ENCODE measurements around the gene DUSP2.
"Not testable (repeated sequence)": the region's sequence is repeated elsewhere in the genome, so short reads cannot be mapped to it uniquely, and the experiment has no call there.

Gene DUSP2

GRCh38 chr2:96163415-96163767 lies 18.2 kb upstream of the DUSP2 start:
- no peak for DNase-seq (ENCODE audit: low read depth in 2 of 2)

GRCh38 chr2:96161898-96162297 lies 16.7 kb upstream of the DUSP2 start:
- no peak for DNase-seq (ENCODE audit: low read depth in 2 of 2)

DNA sequence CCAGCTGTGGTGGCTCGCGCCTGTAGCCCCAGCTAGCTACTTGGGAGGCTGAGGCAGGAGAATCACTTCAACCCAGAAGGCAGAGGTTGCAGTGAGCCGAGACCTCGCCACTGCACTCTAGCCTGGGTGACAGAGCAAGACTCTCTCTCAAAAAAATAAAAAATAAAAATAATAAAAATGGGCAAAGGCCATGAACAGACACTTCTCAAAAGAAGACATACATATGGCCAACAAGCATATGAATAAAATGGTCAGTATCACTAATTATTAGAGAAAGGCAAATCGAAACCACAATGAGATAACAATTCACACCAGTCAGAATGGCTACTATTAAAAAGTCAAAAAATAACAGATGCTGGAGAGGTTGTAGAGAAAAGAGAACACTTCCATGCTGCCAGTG lies 15.1 kb upstream of the DUSP2 start:
- not testable (repeated sequence) for DNase-seq (ENCODE audit: low read depth in 2 of 2)

- DNase-seq (ENCODE audit: low read depth in 2 of 2), result peak in 1 of 2 donors; percentile 51
Measured at GRCh38 chr2:96159084-96159830, 14.0 kb upstream of the DUSP2 start.

GRCh38 chr2:96158554-96158940 lies 13.3 kb upstream of the DUSP2 start:
- DNase-seq (ENCODE audit: low read depth in 2 of 2), result no peak

- DNase-seq (ENCODE audit: low read depth in 2 of 2), result peak; percentile 88 to 92
Measured at GRCh38 chr2:96157649-96158553, 12.7 kb upstream of the DUSP2 start.

DNA sequence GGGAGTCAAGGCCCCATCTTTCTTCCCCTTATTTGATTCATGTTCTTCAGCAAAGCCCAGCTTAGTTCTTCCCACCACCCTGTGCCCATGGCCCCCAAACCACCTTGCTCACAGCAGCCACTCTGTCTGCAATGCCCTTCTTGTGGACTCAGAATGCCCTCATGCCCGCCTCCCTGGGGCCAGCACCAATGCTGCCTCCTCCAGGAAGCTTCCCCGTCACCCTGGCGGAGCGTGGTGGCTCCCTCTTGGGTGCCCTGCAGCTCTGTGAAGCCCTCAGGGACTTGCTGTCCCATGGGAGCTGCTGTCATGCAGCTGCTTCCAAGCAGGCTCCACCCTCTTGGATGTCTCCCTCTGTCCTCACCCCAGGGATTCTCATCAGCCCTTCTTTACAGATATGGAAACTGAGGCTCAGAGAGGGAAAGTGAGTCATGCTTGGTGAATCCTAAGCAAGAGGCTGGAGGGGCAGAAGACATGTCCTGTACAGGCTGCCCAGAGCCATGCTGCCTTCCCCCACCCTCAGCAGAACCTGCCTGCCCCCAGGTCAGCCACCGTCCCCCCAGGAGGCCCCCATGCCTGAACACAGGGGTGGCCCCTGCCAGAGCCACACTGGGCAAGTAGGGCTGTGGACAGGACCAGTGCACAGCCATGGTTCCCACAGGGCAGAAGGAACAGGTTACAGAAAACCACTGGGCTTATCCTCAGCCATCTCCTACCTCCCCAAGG lies 11.8 kb upstream of the DUSP2 start:
- DNase-seq (ENCODE audit: low read depth in 2 of 2), result no peak

DNA sequence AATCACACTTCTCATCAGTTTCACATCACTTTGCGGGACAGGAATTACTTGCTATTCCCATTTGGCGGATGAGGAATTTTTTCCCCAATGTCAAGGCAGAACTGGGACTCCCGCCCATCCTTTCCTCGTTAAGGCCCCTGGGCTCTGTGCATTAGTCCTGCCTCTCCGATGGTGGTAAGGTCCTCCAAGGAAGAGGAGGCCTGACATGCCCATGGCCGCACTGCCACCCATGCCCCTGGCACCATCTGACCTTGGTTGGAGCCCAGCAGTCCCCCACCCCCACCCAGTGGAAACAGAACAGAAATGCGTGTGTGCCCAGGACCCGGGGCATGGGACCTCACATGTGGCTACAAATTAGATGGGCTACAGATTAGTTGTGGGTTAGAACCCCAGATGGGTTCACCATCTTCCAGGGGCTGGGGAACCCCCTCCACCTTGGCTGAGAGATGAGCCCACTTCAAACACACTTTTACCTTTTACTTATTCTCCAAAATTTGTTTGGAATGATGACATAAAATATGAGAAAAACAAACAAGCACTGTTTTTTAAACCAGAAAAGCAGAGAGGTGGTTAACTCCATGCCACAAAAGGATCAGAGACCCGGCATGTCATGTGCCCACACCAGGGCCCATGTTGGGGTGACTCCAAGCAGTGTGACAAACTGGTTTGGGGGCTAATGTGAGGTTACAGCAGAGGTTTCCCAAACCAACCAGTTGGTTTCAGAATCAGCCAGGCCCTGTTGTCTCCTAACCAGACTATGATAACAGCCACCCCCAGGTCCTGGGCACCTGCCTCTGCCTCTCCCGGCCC lies 11.0 kb upstream of the DUSP2 start:
- DNase-seq (ENCODE audit: low read depth in 2 of 2), result no peak

DNA sequence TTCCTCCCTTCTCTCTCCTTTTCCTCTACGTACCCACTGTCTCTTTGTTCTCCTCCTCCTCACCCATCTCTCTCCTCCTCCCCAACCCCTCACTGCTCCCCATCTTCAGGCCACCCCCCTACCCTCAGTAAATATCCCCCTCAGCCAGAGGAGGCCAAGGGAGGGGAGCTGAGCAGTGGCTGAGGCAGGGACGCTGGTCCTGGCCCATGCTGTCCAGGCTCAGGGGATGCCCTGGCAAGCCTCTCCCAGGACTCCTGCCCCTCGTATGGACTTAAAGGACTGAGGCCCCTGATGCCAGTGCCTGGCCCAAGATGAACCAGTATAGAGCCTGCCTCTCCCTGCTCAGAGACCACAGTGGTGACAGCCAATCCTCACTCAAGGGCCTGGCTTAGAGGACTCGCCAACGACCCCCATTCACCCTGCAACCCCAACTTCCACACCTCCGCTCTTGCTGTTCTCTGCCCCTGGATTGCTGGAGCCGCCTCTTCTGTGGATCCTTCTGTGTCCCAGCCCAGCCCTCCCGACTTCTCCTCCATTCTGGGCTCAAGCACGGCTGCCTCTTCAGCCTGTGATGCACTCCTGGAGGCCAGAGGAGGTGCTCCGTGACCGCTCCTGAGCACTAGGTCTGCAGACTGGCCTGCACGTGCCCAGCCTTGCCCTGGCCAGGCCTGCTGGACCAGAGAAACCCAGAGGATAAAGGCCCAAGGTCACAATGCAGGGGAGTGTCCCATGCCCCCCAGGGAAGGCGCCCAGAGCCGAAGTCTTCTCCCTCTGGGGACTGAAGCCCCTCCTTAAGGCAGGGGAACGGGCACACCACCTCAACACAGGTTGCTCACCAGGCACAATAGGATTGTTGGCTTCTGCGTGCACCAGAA lies 9.5 kb upstream of the DUSP2 start:
- no peak for DNase-seq (ENCODE audit: low read depth in 2 of 2)

GRCh38 chr2:96153991-96154431 lies 8.8 kb upstream of the DUSP2 start:
- DNase-seq (ENCODE audit: low read depth in 2 of 2), result no peak

DNA sequence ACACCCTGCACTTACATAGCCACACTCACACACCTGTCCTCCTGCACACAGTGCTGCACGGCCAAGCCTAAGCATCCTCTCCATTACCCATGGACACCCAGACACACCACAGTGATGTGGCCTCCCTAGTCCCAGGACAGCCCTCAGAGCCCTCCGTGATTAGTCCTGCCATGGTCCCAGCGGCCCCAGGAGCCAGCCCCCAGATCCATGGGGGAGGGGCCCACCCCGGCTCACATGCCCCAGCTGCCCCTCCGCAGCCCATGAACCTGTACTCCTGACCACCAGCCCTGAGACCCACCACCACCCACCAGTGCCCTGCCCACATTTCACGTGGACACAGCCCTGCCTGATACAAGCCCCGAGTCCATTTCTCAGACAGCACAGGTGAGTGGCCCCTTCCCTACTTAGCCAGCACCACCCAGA lies 8.1 kb upstream of the DUSP2 start:
- DNase-seq (ENCODE audit: low read depth in 2 of 2), result no peak

GRCh38 chr2:96152304-96153161 lies 7.3 kb upstream of the DUSP2 start:
- no peak for DNase-seq (ENCODE audit: low read depth in 2 of 2)

- DNase-seq (ENCODE audit: low read depth in 2 of 2), result no peak
Measured at GRCh38 chr2:96151595-96152303, 6.5 kb upstream of the DUSP2 start.

GRCh38 chr2:96150791-96151594 lies 5.8 kb upstream of the DUSP2 start:
- no peak for DNase-seq (ENCODE audit: low read depth in 2 of 2)

DNA sequence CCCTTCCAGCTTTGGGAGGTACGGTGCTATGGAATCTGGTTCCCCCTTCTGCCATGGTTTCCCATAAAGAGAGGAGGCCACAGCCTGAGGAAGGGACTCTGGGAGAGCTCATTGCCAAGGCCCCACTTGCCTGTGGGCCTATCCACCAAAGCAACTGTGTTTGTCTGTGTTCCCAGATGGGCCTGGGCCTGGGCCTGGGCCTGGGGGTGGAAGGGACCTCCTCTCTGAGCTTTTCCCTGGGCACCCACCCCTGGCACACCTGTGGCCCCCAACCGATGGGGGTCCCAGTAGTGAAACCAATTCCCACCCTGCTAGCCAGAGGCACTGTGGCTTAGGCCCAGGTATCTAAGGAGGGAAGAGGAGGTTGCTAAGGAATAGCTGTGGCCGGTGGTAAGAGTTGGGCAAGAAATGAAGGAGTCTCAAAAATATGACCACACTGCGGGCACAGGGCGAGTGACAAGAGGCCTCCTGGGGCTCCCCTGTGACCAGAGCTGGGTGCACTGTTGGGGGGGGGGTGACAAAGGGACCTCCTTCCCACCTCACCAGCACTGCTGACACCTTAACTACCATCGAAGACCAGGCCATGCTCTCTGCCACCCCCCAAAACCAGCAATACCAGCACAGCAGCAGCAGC lies 4.9 kb upstream of the DUSP2 start:
- no peak for DNase-seq (ENCODE audit: low read depth in 2 of 2)

DNA sequence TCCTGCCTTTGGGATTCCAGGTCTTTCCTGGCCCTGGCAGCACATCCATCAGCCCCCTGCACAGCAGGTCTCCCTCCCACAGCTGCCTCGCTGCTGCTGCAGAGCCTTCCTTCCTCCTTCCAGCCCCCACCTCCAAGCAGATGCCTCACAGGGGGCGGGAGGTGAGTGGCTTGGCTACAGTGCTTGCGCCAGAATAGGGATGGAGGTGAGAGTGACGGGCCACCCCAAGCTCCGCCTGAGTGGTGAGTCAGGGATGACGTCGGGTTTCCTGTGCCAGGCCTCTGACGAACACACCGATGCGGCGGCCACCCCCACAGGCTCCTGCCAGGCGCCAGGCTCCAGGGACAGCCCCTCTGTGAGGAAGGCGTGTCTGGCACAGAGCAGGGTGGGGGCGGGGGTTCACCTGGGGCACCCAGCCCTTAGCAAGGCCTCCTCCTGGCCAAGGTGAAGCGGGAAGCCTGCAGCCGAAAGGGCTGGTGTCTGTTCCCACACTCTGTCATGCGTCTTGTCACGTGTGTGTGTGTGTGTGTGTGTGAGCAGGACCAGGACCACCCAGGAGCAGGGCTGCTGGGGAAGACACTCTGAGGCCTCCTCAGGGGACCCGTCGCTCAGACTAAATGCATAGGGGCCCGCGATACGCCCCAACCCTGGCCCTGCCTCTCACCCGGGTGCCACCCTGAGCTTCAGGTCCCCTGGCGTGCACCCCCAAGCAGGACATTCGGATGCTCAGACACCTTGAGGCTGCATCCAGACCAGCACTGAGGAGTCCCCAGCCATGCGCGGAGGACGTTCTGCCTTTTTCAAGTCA lies 3.4 kb upstream of the DUSP2 start:
- DNase-seq (ENCODE audit: low read depth in 2 of 2), result peak; percentile 98

All from stimulated activated CD8-positive, alpha-beta memory T cell treated with anti-CD3 and anti-CD28 coated beads, Interleukin-7, amount 100 ng/mL, for 4 hours (primary cell).